GM13976 (cell line): ENCODE results near the gene FXN.
"Not testable (repeated sequence)": the region's sequence is repeated elsewhere in the genome, so short reads cannot be mapped to it uniquely, and the experiment has no call there.

Experiments used
- DNase-seq: peaks from one replicate; pipeline ENCODE4 v3.0.0; 2012; ENCODE audit warnings: low spot score
- in situ Hi-C: fragments of 300-500 bp; cut with MboI; formaldehyde crosslinking; loops from one replicate; pipeline ENCODE4 v1.12.0; 2022; ENCODE audit warnings: low sequenced_read_pairs, mixed read lengths, inconsistent platforms; ENCODE audit not compliant: unreplicated experiment
- TF ChIP-seq, protein P1 (sequence below): IDR thresholded peaks from 2 replicates; pipeline ENCODE4 v1.5.1; 2012; ENCODE audit warnings: borderline replicate concordance, mild to moderate bottlenecking; ENCODE audit not compliant: insufficient read depth; ENCODE audit errors: extremely low read depth, missing control alignments, control extremely low read depth

The FXN gene

DNA sequence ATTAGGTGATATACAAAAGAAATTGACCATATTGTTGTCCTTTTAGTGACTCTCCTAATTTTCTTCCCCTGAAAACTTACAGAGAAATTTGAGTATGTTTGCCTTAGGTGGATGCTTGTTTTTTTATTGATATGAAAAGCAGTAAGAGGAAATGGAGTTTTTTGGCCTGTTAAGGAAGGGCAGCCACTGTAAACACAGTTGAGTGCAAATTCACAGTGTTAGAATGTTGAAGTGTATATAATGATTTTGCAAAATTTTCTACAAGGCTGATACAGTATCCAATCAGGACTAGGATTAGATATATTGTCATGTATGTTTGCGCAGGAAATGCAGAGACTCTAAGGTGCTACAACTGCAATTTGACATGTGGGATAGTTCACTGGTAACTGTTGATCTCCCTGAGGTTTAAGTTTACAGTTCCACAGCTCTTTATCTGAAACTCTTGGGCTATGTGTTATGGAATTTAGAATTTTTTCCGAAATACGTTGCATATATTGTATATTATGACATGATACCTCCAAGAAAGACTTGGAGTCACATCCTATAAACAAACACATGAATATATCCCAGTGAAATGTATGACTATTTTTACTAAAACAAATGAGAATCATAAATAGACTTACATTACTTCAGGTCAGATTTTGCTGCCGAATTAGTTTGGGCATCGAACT is 62.5 kb downstream of the FXN start:
- TF ChIP-seq, protein P1, sequence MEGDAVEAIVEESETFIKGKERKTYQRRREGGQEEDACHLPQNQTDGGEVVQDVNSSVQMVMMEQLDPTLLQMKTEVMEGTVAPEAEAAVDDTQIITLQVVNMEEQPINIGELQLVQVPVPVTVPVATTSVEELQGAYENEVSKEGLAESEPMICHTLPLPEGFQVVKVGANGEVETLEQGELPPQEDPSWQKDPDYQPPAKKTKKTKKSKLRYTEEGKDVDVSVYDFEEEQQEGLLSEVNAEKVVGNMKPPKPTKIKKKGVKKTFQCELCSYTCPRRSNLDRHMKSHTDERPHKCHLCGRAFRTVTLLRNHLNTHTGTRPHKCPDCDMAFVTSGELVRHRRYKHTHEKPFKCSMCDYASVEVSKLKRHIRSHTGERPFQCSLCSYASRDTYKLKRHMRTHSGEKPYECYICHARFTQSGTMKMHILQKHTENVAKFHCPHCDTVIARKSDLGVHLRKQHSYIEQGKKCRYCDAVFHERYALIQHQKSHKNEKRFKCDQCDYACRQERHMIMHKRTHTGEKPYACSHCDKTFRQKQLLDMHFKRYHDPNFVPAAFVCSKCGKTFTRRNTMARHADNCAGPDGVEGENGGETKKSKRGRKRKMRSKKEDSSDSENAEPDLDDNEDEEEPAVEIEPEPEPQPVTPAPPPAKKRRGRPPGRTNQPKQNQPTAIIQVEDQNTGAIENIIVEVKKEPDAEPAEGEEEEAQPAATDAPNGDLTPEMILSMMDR = no peak
- in situ Hi-C loops = no loop called here
- no peak for DNase-seq

DNA sequence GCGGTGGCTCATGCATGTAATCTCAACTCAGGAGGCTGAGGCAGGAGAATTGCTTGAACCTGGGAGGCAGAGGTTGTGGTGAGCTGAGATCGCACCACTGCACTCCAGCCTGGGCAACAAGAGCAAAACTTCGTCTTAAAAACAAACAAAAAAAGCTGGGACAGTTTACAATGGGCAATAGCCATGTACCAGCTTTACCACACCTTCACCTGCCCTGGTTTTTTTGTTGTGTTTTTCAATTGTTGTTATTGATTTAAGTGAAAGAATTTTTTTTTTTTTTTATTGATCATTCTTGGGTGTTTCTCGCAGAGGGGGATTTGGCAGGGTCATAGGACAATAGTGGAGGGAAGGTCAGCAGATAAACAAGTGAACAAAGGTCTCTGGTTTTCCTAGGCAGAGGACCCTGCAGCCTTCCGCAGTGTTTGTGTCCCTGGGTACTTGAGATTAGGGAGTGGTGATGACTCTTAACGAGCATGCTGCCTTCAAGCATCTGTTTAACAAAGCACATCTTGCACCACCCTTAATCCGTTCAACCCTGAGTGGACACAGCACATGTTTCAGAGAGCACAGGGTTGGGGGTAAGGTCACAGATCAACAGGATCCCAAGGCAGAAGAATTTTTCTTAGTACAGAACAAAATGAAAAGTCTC is 67.9 kb downstream of the FXN start:
- in situ Hi-C loops = loop anchor here (25.0 kb wide), 1 partner anchor 516 kb away; no protein-coding TSS in a partner anchor
- DNase-seq = not testable (repeated sequence)

DNA sequence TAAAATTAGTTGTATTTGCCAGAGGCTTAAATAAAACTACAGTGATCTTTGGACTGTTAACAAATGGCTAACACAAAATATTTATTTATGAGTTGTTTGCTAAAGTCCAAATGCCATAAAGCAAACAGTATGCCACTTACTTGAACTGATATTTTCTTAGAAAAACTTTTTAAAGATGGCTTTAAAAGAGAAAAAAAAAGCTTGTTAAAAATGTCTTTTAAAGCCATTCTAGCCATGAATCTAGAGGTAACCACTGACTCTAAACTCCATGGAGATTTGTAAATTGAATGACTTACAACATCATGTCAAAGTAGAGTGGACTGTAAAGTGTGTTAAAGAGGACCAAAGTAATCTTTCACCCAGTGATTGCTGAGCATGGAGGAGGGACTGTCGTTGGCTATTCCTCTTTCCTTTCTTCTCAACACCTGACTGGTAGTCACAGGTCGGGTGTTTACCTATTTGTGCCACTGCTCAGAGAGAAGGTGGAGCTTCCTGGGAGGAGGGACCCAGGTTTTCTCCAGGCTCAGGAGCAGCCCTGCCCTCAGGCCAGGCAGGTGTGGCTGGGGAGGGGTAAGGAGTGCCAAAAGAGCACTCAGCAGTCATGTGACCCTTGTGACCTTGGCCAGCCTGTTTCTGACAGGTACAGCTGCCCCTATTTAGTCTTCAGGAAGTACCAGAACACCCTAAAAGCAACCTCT is 69.4 kb downstream of the FXN start:
- in situ Hi-C loops = loop anchor here (25.0 kb wide), 1 partner anchor 518 kb away; no protein-coding TSS in a partner anchor
- TF ChIP-seq, protein P1 = no peak
- DNase-seq = no peak

DNA sequence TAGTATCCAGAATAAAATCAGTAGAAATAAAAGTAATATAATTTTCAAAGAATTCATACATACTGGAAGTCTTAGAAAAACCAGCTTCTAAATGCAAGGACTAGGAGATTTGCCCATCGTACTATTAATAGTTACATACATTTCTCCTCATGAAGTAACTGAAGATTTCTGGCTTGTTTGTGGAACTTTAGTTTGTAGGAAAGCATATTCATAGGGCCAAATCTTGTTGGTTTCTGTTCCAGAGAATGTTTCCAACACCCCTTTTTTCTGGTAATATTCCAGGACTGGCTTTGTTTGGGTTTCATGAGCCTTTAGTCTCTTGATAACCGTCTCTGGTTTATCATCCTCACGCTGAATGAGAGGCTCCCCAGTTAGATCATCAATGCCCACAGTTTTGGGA is 72.2 kb downstream of the FXN start:
- in situ Hi-C loops = loop anchor here (25.0 kb wide), 1 partner anchor 520 kb away; no protein-coding TSS in a partner anchor
- TF ChIP-seq, protein P1 = no peak
- DNase-seq = no peak

DNA sequence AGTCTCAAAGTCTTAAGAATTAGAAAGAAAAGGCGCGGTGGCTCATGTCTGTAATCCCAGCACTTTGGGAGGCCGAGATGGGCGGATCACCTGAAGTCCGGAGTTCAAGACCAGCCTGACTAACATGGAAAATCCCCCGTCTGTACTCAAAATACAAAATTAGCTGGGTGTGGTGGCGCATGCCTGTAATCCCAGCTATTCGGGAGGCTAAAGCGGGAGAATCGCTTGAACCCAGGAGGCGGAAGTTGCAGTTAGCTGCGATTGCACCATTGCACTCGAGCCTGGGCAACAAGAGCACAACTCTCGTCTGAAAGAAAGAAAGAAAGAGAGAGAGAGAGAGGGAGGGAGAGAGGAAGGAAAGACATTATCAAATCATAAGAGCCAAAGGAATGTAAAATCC is 73.2 kb downstream of the FXN start:
- not testable (repeated sequence) for DNase-seq
- in situ Hi-C loops = loop anchor here (25.0 kb wide), 1 partner anchor 521 kb away; no protein-coding TSS in a partner anchor

DNA sequence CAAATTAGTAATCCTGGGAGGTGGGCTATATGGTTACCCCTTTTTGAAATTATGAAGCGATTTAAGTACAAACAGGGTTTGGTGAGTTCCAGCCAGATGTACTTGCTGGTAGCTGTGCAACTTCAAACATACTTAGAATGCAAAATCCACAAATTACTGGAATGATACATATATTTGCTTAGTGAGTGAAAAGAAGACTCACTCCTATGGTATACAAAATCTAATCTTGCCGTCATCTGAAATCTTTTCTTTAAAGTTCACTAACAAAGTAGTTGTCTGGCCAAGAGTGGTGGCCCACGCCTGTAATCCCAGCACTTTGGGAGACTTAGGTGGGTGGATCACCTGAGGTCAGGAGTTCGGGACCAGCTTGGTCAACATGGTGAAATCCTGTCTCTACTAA is 73.6 kb downstream of the FXN start:
- TF ChIP-seq, protein P1 = no peak
- in situ Hi-C loops = loop anchor here (25.0 kb wide), 1 partner anchor 522 kb away; no protein-coding TSS in a partner anchor
- no peak for DNase-seq

DNA sequence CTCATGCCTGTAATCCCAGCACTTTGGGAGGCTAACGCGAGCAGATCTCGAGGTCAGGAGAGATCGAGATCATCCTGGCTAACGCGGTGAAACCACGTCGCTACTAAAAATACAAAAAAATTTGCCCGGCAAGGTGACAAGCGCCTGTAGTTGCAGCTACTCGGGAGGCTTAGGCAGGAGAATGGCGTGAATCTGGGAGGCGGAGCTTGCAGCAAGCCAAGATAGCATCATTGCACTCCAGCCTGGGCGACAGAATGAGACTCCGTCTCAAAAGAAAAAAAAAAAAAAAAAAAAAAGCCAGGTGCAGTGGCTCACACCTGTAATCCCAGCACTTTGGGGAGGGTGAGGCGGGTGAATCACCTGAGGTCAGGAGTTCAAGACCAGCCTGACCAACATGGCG is 77.1 kb downstream of the FXN start:
- DNase-seq = not testable (repeated sequence)
- in situ Hi-C loops = loop anchor here (25.0 kb wide), 1 partner anchor 525 kb away; no protein-coding TSS in a partner anchor

DNA sequence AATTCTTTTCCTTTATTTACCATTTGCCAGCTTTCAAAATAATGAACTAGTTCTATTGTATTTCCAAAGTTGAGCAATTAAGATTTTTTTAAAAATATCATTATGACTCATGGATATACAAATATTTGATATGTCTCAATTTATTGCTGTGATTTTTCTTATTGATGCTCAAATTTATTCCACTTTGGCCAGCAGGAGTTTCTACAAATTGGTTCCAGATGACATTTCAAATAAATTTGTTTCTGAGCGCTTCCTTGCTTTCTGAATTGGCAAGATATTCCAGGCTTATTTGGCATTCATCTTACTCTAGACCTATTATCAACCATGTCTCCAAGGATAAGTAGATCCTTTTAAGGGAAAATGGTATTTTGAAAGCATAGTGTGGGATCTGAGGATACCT is 80.1 kb downstream of the FXN start:
- DNase-seq = no peak
- in situ Hi-C loops = loop anchor here (25.0 kb wide), 1 partner anchor 528 kb away; no protein-coding TSS in a partner anchor
- TF ChIP-seq, protein P1 = no peak
